ENCODE measurements around the gene CNKSR3. TPM values are rescaled to one million over a fixed set of nuclear protein-coding genes. Genes with fewer than 3 reads are reported as not detected.

The CNKSR3 gene
- total RNA-seq, 1 experiment from 2014 or later = 5.6 TPM

DNA sequence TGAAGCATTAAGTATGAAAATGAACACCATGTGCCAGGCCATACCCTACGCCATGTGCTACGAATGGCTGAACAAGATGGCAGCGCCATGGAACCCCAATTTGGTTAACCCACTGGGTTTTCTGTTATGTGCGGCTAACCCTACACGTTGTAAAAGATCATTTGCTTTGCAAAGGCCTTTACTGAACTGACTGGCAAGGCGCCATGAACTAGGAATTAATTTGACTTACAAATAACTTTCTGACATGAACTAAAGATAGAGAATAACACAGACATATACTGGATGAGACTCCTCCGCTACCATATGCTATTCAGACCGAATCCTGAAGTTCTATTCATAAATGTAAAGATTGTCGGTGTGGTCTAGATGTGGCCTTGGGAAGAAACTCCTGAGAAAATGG lies 3.9 kb downstream of the CNKSR3 start:
- Mint-ChIP-seq H3K27me3 (ENCODE audit: low read depth) (peaks cover 67% of the 10 kb centered on the region), H3K9me3 (no peaks in the 10 kb centered on the region; a peak in 1 of 5 replicates), H3K27ac (no peak overlapping the region), H3K36me3 (ENCODE audit: insufficient read depth in 1 of 3, low read depth in 3 of 3) (peaks cover 0 to 22% (median 0%) of the 10 kb centered on the region in 3 experiments; a peak in 3 of 7 replicates), H3K4me3 (no peak overlapping the region), H3K4me1 (peaks cover 21 to 39% of the 10 kb centered on the region in 2 experiments)
- Histone ChIP-seq H2BK15ac (ENCODE audit: low read depth, low read length) (no peak overlapping the region), H2AFZ (ENCODE audit: low read length) (no peak overlapping the region), H4K8ac (replicated peaks; ENCODE audit: insufficient read length, low read depth, low read length) (no peak overlapping the region), H2BK20ac (ENCODE audit: low read depth, low read length, poor library complexity, severe bottlenecking) (no peak overlapping the region), H3K27me3 (ENCODE audit: insufficient read depth, low read length) (peaks cover 20% of the 10 kb centered on the region; the same call in 1 of the 2 replicates), H2BK12ac (ENCODE audit: insufficient read length, low read depth, low read length) (no peak overlapping the region), H3K23me2 (ENCODE audit: insufficient read length, low read depth, low read length, poor library complexity, severe bottlenecking) (peaks cover 12% of the 10 kb centered on the region), H3K18ac (ENCODE audit: insufficient read length, low read depth, low read length) (no peak overlapping the region), H2AK5ac (ENCODE audit: insufficient read length, low read length) (no peak overlapping the region), H3K79me1 (ENCODE audit: insufficient read depth, low read depth, low read length, poor library complexity, severe bottlenecking) (no peaks in the 10 kb centered on the region), H3K9me3 (ENCODE audit: control insufficient read depth, low read depth, low read length) (no peaks in the 10 kb centered on the region), H3K4me1 (ENCODE audit: insufficient read depth, low read length) (peaks cover 5% of the 10 kb centered on the region; the same call in 1 of the 2 replicates), H3T11ph (ENCODE audit: low read length) (no peak overlapping the region), H4K5ac (ENCODE audit: insufficient read length, low read depth, low read length) (no peak overlapping the region), H3K23ac (ENCODE audit: insufficient read length, low read depth, low read length) (no peak overlapping the region), H3K4ac (ENCODE audit: low read depth, low read length) (no peak overlapping the region), H3K79me2 (ENCODE audit: insufficient read depth, low read length) (no peaks in the 10 kb centered on the region), H3K27ac (ENCODE audit: insufficient read length, low read depth, low read length) (no peak overlapping the region), H2BK5ac (ENCODE audit: insufficient read length, low read length) (no peak overlapping the region), H3K4me2 (ENCODE audit: insufficient read depth, insufficient read length, low read length) (no peak overlapping the region), H3K14ac (ENCODE audit: insufficient read depth, low read length) (no peak overlapping the region), H3K9ac (ENCODE audit: extremely low read depth, insufficient read length, low read length) (no peak overlapping the region), H4K91ac (ENCODE audit: insufficient read length, low read depth, low read length) (no peak overlapping the region), H4K20me1 (ENCODE audit: control insufficient read depth, insufficient read depth, insufficient read length) (no peaks in the 10 kb centered on the region), H2BK120ac (ENCODE audit: low read depth, low read length, poor library complexity, severe bottlenecking) (no peak overlapping the region), H3K56ac (ENCODE audit: insufficient read length, low read depth, low read length) (no peak overlapping the region)
- no CpG with 5 or more reads among the region's 9 CpGs for WGBS (ENCODE audit: extremely low coverage, insufficient read length, low lambda C conversion rate)
- DNase-seq = no peak
- TF ChIP-seq, protein P1, sequence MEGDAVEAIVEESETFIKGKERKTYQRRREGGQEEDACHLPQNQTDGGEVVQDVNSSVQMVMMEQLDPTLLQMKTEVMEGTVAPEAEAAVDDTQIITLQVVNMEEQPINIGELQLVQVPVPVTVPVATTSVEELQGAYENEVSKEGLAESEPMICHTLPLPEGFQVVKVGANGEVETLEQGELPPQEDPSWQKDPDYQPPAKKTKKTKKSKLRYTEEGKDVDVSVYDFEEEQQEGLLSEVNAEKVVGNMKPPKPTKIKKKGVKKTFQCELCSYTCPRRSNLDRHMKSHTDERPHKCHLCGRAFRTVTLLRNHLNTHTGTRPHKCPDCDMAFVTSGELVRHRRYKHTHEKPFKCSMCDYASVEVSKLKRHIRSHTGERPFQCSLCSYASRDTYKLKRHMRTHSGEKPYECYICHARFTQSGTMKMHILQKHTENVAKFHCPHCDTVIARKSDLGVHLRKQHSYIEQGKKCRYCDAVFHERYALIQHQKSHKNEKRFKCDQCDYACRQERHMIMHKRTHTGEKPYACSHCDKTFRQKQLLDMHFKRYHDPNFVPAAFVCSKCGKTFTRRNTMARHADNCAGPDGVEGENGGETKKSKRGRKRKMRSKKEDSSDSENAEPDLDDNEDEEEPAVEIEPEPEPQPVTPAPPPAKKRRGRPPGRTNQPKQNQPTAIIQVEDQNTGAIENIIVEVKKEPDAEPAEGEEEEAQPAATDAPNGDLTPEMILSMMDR (conservative IDR thresholded peaks at IDR 0.05) = no peak

All from H9 (cell line).